ENCODE data around the gene TEK. TPM values are rescaled to one million over a fixed set of nuclear protein-coding genes. Genes with fewer than 3 reads are reported as not detected.

TEK gene
- total and polyA plus RNA-seq, 2 experiments from 2014 or later: 1.9 to 9.4 TPM

DNA sequence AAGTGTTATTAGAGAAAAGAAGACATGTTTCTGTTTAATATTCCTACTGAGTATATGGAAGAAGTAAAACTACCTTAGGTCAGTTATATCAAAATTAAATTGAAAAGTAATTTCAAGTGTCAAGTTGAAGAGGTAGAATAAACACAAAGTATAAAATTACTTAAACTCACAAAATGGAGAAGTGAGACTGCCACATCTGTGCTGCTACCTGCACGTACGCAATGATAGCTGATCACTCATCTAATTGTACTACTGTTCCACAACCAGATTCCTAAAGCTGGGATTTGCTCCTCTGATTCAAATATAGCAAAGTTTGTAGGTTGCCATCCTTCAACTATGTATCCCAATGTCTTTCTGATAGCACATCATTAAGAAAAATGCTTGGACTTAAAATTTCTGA, 163.1 kb downstream of the TEK start:
- Mint-ChIP-seq H3K9me3 (no peaks in the 10 kb centered on the region), H3K4me3 (no peak overlapping the region), H3K27ac (no peak overlapping the region), H3K27me3 (ENCODE audit: insufficient read depth, low read depth, poor library complexity) (no peaks in the 10 kb centered on the region), H3K4me1 (peaks cover 5% of the 10 kb centered on the region; the same call in 1 of the 3 replicates), H3K36me3 (ENCODE audit: low read depth) (no peaks in the 10 kb centered on the region)
- Histone ChIP-seq H3K4me3 (no peak overlapping the region), H3K27ac (ENCODE audit: low read depth) (no peak overlapping the region), H3K79me2 (replicated peaks; ENCODE audit: insufficient read depth) (no peaks in the 10 kb centered on the region), H3K4me1 (ENCODE audit: insufficient read depth) (no peaks in the 10 kb centered on the region), H3K4me2 (no peak overlapping the region), H2AFZ (no peak overlapping the region), H3F3A (replicated peaks; ENCODE audit: low read depth) (no peaks in the 10 kb centered on the region), H3K27me3 (ENCODE audit: insufficient read depth) (no peaks in the 10 kb centered on the region), H4K20me1 (replicated peaks; ENCODE audit: insufficient read depth) (no peaks in the 10 kb centered on the region), H3K36me3 (ENCODE audit: insufficient read depth) (no peaks in the 10 kb centered on the region), H3K9me2 (ENCODE audit: insufficient read depth) (no peaks in the 10 kb centered on the region)
- ATAC-seq (no peak), DNase-seq (ENCODE audit: low spot score) (no peak)
- TF ChIP-seq EZH2phosphoT487 (IDR thresholded peaks at IDR 0.05; ENCODE audit: unreplicated experiment): no peak
- no peak for TF ChIP-seq JUNB (IDR thresholded peaks at IDR 0.05; ENCODE audit: unreplicated experiment)
- no peak for TF ChIP-seq ETS1 (IDR thresholded peaks at IDR 0.05)
- TF ChIP-seq REST (IDR thresholded peaks at IDR 0.05; ENCODE audit: unreplicated experiment): no peak
- TF ChIP-seq POLR2AphosphoS5 (IDR thresholded peaks at IDR 0.05; ENCODE audit: low read depth): no peak
- TF ChIP-seq ZNF114 (CRISPR knock-in tag; IDR thresholded peaks at IDR 0.05): no peak
- no peak for TF ChIP-seq CREB1 (CRISPR knock-in tag; IDR thresholded peaks at IDR 0.05; ENCODE audit: low read depth)
- TF ChIP-seq CTCF (conservative IDR thresholded peaks at IDR 0.05; ENCODE audit: low read depth in 2 of 2): no peak
- TF ChIP-seq ZNF331 (CRISPR knock-in tag; IDR thresholded peaks at IDR 0.05; ENCODE audit: low read depth): no peak
- TF ChIP-seq, protein P1, sequence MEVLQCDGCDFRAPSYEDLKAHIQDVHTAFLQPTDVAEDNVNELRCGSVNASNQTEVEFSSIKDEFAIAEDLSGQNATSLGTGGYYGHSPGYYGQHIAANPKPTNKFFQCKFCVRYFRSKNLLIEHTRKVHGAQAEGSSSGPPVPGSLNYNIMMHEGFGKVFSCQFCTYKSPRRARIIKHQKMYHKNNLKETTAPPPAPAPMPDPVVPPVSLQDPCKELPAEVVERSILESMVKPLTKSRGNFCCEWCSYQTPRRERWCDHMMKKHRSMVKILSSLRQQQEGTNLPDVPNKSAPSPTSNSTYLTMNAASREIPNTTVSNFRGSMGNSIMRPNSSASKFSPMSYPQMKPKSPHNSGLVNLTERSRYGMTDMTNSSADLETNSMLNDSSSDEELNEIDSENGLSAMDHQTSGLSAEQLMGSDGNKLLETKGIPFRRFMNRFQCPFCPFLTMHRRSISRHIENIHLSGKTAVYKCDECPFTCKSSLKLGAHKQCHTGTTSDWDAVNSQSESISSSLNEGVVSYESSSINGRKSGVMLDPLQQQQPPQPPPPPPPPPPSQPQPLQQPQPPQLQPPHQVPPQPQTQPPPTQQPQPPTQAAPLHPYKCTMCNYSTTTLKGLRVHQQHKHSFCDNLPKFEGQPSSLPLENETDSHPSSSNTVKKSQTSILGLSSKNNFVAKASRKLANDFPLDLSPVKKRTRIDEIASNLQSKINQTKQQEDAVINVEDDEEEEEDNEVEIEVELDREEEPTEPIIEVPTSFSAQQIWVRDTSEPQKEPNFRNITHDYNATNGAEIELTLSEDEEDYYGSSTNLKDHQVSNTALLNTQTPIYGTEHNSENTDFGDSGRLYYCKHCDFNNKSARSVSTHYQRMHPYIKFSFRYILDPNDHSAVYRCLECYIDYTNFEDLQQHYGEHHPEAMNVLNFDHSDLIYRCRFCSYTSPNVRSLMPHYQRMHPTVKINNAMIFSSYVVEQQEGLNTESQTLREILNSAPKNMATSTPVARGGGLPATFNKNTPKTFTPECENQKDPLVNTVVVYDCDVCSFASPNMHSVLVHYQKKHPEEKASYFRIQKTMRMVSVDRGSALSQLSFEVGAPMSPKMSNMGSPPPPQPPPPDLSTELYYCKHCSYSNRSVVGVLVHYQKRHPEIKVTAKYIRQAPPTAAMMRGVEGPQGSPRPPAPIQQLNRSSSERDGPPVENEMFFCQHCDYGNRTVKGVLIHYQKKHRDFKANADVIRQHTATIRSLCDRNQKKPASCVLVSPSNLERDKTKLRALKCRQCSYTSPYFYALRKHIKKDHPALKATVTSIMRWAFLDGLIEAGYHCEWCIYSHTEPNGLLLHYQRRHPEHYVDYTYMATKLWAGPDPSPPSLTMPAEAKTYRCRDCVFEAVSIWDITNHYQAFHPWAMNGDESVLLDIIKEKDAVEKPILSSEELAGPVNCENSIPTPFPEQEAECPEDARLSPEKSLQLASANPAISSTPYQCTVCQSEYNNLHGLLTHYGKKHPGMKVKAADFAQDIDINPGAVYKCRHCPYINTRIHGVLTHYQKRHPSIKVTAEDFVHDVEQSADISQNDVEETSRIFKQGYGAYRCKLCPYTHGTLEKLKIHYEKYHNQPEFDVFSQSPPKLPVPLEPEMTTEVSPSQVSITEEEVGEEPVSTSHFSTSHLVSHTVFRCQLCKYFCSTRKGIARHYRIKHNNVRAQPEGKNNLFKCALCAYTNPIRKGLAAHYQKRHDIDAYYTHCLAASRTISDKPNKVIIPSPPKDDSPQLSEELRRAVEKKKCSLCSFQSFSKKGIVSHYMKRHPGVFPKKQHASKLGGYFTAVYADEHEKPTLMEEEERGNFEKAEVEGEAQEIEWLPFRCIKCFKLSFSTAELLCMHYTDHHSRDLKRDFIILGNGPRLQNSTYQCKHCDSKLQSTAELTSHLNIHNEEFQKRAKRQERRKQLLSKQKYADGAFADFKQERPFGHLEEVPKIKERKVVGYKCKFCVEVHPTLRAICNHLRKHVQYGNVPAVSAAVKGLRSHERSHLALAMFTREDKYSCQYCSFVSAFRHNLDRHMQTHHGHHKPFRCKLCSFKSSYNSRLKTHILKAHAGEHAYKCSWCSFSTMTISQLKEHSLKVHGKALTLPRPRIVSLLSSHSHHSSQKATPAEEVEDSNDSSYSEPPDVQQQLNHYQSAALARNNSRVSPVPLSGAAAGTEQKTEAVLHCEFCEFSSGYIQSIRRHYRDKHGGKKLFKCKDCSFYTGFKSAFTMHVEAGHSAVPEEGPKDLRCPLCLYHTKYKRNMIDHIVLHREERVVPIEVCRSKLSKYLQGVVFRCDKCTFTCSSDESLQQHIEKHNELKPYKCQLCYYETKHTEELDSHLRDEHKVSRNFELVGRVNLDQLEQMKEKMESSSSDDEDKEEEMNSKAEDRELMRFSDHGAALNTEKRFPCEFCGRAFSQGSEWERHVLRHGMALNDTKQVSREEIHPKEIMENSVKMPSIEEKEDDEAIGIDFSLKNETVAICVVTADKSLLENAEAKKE (CRISPR knock-in tag; IDR thresholded peaks at IDR 0.05): no peak
- TF ChIP-seq EZH2 (IDR thresholded peaks at IDR 0.05; ENCODE audit: low read depth, unreplicated experiment): no peak
- no peak for TF ChIP-seq STAT1 (IDR thresholded peaks at IDR 0.05; ENCODE audit: unreplicated experiment)
- TF ChIP-seq NANOG (IDR thresholded peaks at IDR 0.05; ENCODE audit: borderline replicate concordance): no peak

Measured in GM23338 (cell line).